AG20443 (cell line): Measurements from ENCODE around the gene ZNF382.

Experiments
- DNase-seq: peaks from one replicate; pipeline ENCODE4 v3.0.0; 2012; ENCODE audit warnings: low spot score, mixed read lengths

Gene ZNF382

GRCh38 chr19:36679455-36679854, 74.3 kb downstream of the ZNF382 start:
- DNase-seq, result no peak
